Measurements from ENCODE around the gene SLC22A1.
"Not testable (repeated sequence)": the region's sequence is repeated elsewhere in the genome, so short reads cannot be mapped to it uniquely, and the experiment has no call there.

The SLC22A1 gene

GRCh38 chr6:160112628-160113299 lies 8.9 kb upstream of the SLC22A1 start:
- Histone ChIP-seq H3K9ac (ENCODE audit: low read length) (no peak overlapping the region), H3K4me1 (ENCODE audit: control insufficient read depth, low read depth, low read length) (peaks cover 4% of the 10 kb centered on the region), H3K36me3 (ENCODE audit: control insufficient read depth, low read depth, low read length) (no peaks in the 10 kb centered on the region), H3K9me3 (ENCODE audit: control insufficient read depth, low read depth, low read length) (no peaks in the 10 kb centered on the region), H3K27ac (ENCODE audit: low read length) (no peak overlapping the region), H3K27me3 (ENCODE audit: control insufficient read depth, insufficient read depth, low read length) (no peaks in the 10 kb centered on the region), H3K4me3 (ENCODE audit: low read length) (no peak overlapping the region)

- H3K4me1 ChIP-seq (ENCODE audit: control insufficient read depth, low read depth, low read length); H3K4me3 ChIP-seq (ENCODE audit: low read length); H3K27ac ChIP-seq (ENCODE audit: low read length); H3K9ac ChIP-seq (ENCODE audit: low read length); H3K36me3 ChIP-seq (ENCODE audit: control insufficient read depth, low read depth, low read length); H3K9me3 ChIP-seq (ENCODE audit: control insufficient read depth, low read depth, low read length); H3K27me3 ChIP-seq (ENCODE audit: control insufficient read depth, insufficient read depth, low read length): not testable (repeated sequence)
These were observed 7.1 kb upstream of the SLC22A1 start for GRCh38 chr6:160114536-160114935.

- Histone ChIP-seq H3K4me3 (ENCODE audit: low read length) (no peak overlapping the region), H3K9me3 (ENCODE audit: control insufficient read depth, low read depth, low read length) (no peaks in the 10 kb centered on the region), H3K9ac (ENCODE audit: low read length) (no peak overlapping the region), H3K4me1 (ENCODE audit: control insufficient read depth, low read depth, low read length) (peaks cover 4% of the 10 kb centered on the region), H3K27me3 (ENCODE audit: control insufficient read depth, insufficient read depth, low read length) (no peaks in the 10 kb centered on the region), H3K27ac (ENCODE audit: low read length) (no peak overlapping the region), H3K36me3 (ENCODE audit: control insufficient read depth, low read depth, low read length) (no peaks in the 10 kb centered on the region)
These were observed 6.2 kb upstream of the SLC22A1 start for GRCh38 chr6:160115421-160115820.

GRCh38 chr6:160116411-160116810 lies 5.2 kb upstream of the SLC22A1 start:
- no peaks in the 10 kb centered on the region for H3K27me3 ChIP-seq (ENCODE audit: control insufficient read depth, insufficient read depth, low read length)
- no peak overlapping the region for H3K27ac ChIP-seq (ENCODE audit: low read length)

GRCh38 chr6:160117137-160117536 lies 4.5 kb upstream of the SLC22A1 start:
- Histone ChIP-seq H3K9ac (ENCODE audit: low read length) (no peak overlapping the region), H3K27ac (ENCODE audit: low read length) (no peak overlapping the region), H3K4me3 (ENCODE audit: low read length) (no peak overlapping the region), H3K9me3 (ENCODE audit: control insufficient read depth, low read depth, low read length) (no peaks in the 10 kb centered on the region), H3K4me1 (ENCODE audit: control insufficient read depth, low read depth, low read length) (peaks cover under 1% of the 10 kb centered on the region), H3K27me3 (ENCODE audit: control insufficient read depth, insufficient read depth, low read length) (no peaks in the 10 kb centered on the region), H3K36me3 (ENCODE audit: control insufficient read depth, low read depth, low read length) (no peaks in the 10 kb centered on the region)

More at GRCh38 chr6:160116411-160116810, 5.2 kb upstream of the SLC22A1 start:
- Histone ChIP-seq H3K36me3 (ENCODE audit: control insufficient read depth, low read depth, low read length) (no peaks in the 10 kb centered on the region), H3K9me3 (ENCODE audit: control insufficient read depth, low read depth, low read length) (no peaks in the 10 kb centered on the region), H3K9ac (ENCODE audit: low read length) (no peak overlapping the region), H3K4me3 (ENCODE audit: low read length) (no peak overlapping the region), H3K4me1 (ENCODE audit: control insufficient read depth, low read depth, low read length) (peaks cover 4% of the 10 kb centered on the region)

GRCh38 chr6:160118620-160119229 lies 2.9 kb upstream of the SLC22A1 start:
- Histone ChIP-seq H3K4me1 (ENCODE audit: control insufficient read depth, low read depth, low read length) (no peaks in the 10 kb centered on the region), H3K27me3 (ENCODE audit: control insufficient read depth, insufficient read depth, low read length) (no peaks in the 10 kb centered on the region), H3K27ac (ENCODE audit: low read length) (no peak overlapping the region), H3K36me3 (ENCODE audit: control insufficient read depth, low read depth, low read length) (no peaks in the 10 kb centered on the region), H3K4me3 (ENCODE audit: low read length) (no peak overlapping the region), H3K9ac (ENCODE audit: low read length) (no peak overlapping the region), H3K9me3 (ENCODE audit: control insufficient read depth, low read depth, low read length) (no peaks in the 10 kb centered on the region)

GRCh38 chr6:160120087-160120486 lies 1.5 kb upstream of the SLC22A1 start:
- H3K27ac ChIP-seq (ENCODE audit: low read length) = no peak overlapping the region
- no peaks in the 10 kb centered on the region for H3K4me1 ChIP-seq (ENCODE audit: control insufficient read depth, low read depth, low read length)
- H3K27me3 ChIP-seq (ENCODE audit: control insufficient read depth, insufficient read depth, low read length) = no peaks in the 10 kb centered on the region
- H3K36me3 ChIP-seq (ENCODE audit: control insufficient read depth, low read depth, low read length) = no peaks in the 10 kb centered on the region
- no peaks in the 10 kb centered on the region for H3K9me3 ChIP-seq (ENCODE audit: control insufficient read depth, low read depth, low read length)
- no peak overlapping the region for H3K4me3 ChIP-seq (ENCODE audit: low read length)
- no peak overlapping the region for H3K9ac ChIP-seq (ENCODE audit: low read length)

- Histone ChIP-seq H3K27ac (ENCODE audit: low read length) (no peak overlapping the region), H3K4me1 (ENCODE audit: control insufficient read depth, low read depth, low read length) (no peaks in the 10 kb centered on the region), H3K27me3 (ENCODE audit: control insufficient read depth, insufficient read depth, low read length) (no peaks in the 10 kb centered on the region), H3K9me3 (ENCODE audit: control insufficient read depth, low read depth, low read length) (no peaks in the 10 kb centered on the region), H3K4me3 (ENCODE audit: low read length) (no peak overlapping the region), H3K9ac (ENCODE audit: low read length) (no peak overlapping the region), H3K36me3 (ENCODE audit: control insufficient read depth, low read depth, low read length) (no peaks in the 10 kb centered on the region)
These were observed 366 bp downstream of the SLC22A1 start for GRCh38 chr6:160121981-160122380.

GRCh38 chr6:160122744-160123143 lies 1.1 kb downstream of the SLC22A1 start:
- H3K27me3 ChIP-seq (ENCODE audit: control insufficient read depth, insufficient read depth, low read length) = no peaks in the 10 kb centered on the region
- H3K9me3 ChIP-seq (ENCODE audit: control insufficient read depth, low read depth, low read length) = no peaks in the 10 kb centered on the region
- H3K9ac ChIP-seq (ENCODE audit: low read length) = no peak overlapping the region
- no peaks in the 10 kb centered on the region for H3K4me1 ChIP-seq (ENCODE audit: control insufficient read depth, low read depth, low read length)
- H3K27ac ChIP-seq (ENCODE audit: low read length) = no peak overlapping the region
- no peaks in the 10 kb centered on the region for H3K36me3 ChIP-seq (ENCODE audit: control insufficient read depth, low read depth, low read length)
- H3K4me3 ChIP-seq (ENCODE audit: low read length) = no peak overlapping the region

- no peaks in the 10 kb centered on the region for H3K36me3 ChIP-seq (ENCODE audit: control insufficient read depth, low read depth, low read length)
- no peaks in the 10 kb centered on the region for H3K27me3 ChIP-seq (ENCODE audit: control insufficient read depth, insufficient read depth, low read length)
- H3K4me1 ChIP-seq (ENCODE audit: control insufficient read depth, low read depth, low read length) = no peaks in the 10 kb centered on the region
- H3K27ac ChIP-seq (ENCODE audit: low read length) = no peak overlapping the region
- H3K9me3 ChIP-seq (ENCODE audit: control insufficient read depth, low read depth, low read length) = no peaks in the 10 kb centered on the region
- H3K4me3 ChIP-seq (ENCODE audit: low read length) = no peak overlapping the region
- no peak overlapping the region for H3K9ac ChIP-seq (ENCODE audit: low read length)
These were observed 2.4 kb downstream of the SLC22A1 start for GRCh38 chr6:160124007-160124406.

- H3K4me1 ChIP-seq (ENCODE audit: control insufficient read depth, low read depth, low read length) = no peaks in the 10 kb centered on the region
- H3K36me3 ChIP-seq (ENCODE audit: control insufficient read depth, low read depth, low read length) = no peaks in the 10 kb centered on the region
- H3K27me3 ChIP-seq (ENCODE audit: control insufficient read depth, insufficient read depth, low read length) = no peaks in the 10 kb centered on the region
- H3K4me3 ChIP-seq (ENCODE audit: low read length) = no peak overlapping the region
- no peaks in the 10 kb centered on the region for H3K9me3 ChIP-seq (ENCODE audit: control insufficient read depth, low read depth, low read length)
- no peak overlapping the region for H3K27ac ChIP-seq (ENCODE audit: low read length)
- no peak overlapping the region for H3K9ac ChIP-seq (ENCODE audit: low read length)
These were observed 3.0 kb downstream of the SLC22A1 start for GRCh38 chr6:160124605-160125004.

- H3K4me3 ChIP-seq (ENCODE audit: low read length); H3K27me3 ChIP-seq (ENCODE audit: control insufficient read depth, insufficient read depth, low read length); H3K4me1 ChIP-seq (ENCODE audit: control insufficient read depth, low read depth, low read length); H3K27ac ChIP-seq (ENCODE audit: low read length); H3K36me3 ChIP-seq (ENCODE audit: control insufficient read depth, low read depth, low read length); H3K9ac ChIP-seq (ENCODE audit: low read length); H3K9me3 ChIP-seq (ENCODE audit: control insufficient read depth, low read depth, low read length): not testable (repeated sequence)
These were observed 3.5 kb downstream of the SLC22A1 start for GRCh38 chr6:160125105-160125504.
